Progenitor cell of endocrine pancreas (in vitro differentiated cells): Measurements from ENCODE around the gene AFG1L. TPM values are rescaled to one million over a fixed set of nuclear protein-coding genes. Genes with fewer than 3 reads are reported as not detected.

Experiments used
- DNase-seq: peaks from one replicate; pipeline ENCODE4 v3.0.0; 2021; ENCODE audit warnings: low spot score; ENCODE audit not compliant: unreplicated experiment
- H3K27ac Mint-ChIP-seq: 2 replicates; pipeline ENCODE4 v1.8.0; 2021; ENCODE audit warnings: mild to moderate bottlenecking, moderate library complexity, mixed read lengths
- H3K27me3 Mint-ChIP-seq: 2 replicates; pipeline ENCODE4 v1.8.0; 2021; ENCODE audit warnings: mixed read lengths
- H3K36me3 Mint-ChIP-seq: 2 replicates; pipeline ENCODE4 v1.8.0; 2022; ENCODE audit warnings: mixed read lengths; ENCODE audit not compliant: insufficient read depth
- H3K4me1 Mint-ChIP-seq: 2 replicates; pipeline ENCODE4 v1.8.0; 2021; ENCODE audit warnings: low read depth, mixed read lengths
- H3K4me3 Mint-ChIP-seq: 2 replicates; pipeline ENCODE4 v1.8.0; 2021; ENCODE audit warnings: low read depth, mild to moderate bottlenecking, moderate library complexity, mixed read lengths
- H3K9me3 Mint-ChIP-seq: 2 replicates; pipeline ENCODE4 v1.8.0; 2021; ENCODE audit warnings: low read depth, mixed read lengths
- total RNA-seq: library from RNA; stranded (reverse); gene quantifications from 2 replicates; pipeline ENCODE4 v1.2.1, GENCODE V29; 2021
- TF ChIP-seq, protein P1 (sequence below): fragments of 200-600 bp; sonication (generic); IDR thresholded peaks from one replicate; pipeline ENCODE4 v1.5.0; 2021; ENCODE audit warnings: antibody characterized with exemption, mild to moderate bottlenecking; ENCODE audit not compliant: unreplicated experiment

The AFG1L gene
- total RNA-seq, 1 donor from 2014 or later = 9.6 TPM

DNA sequence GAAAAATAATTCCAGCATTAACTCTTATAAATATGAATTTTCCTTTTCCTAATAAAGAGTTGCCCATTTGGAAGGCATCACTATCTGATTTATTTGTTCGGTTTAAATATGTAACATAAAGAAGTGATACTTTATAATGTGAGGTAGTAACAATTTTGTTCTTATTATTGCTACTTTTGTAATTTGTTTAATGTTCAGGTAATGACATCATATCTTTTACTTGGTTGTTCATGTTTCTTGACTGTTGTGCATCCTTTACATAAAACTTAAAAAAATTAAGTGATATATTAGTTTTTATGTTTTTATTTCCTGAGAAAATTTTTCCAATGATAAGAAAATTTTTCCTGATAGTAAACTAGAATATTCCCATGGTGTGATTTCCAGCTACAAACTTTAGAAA lies 124.6 kb downstream of the AFG1L start:
- Mint-ChIP-seq H3K36me3 (peaks cover 2% of the 10 kb centered on the region), H3K4me1 (peaks cover 4% of the 10 kb centered on the region), H3K4me3 (no peak overlapping the region), H3K9me3 (peaks cover 3% of the 10 kb centered on the region), H3K27me3 (no peaks in the 10 kb centered on the region), H3K27ac (no peak overlapping the region)
- TF ChIP-seq, protein P1, sequence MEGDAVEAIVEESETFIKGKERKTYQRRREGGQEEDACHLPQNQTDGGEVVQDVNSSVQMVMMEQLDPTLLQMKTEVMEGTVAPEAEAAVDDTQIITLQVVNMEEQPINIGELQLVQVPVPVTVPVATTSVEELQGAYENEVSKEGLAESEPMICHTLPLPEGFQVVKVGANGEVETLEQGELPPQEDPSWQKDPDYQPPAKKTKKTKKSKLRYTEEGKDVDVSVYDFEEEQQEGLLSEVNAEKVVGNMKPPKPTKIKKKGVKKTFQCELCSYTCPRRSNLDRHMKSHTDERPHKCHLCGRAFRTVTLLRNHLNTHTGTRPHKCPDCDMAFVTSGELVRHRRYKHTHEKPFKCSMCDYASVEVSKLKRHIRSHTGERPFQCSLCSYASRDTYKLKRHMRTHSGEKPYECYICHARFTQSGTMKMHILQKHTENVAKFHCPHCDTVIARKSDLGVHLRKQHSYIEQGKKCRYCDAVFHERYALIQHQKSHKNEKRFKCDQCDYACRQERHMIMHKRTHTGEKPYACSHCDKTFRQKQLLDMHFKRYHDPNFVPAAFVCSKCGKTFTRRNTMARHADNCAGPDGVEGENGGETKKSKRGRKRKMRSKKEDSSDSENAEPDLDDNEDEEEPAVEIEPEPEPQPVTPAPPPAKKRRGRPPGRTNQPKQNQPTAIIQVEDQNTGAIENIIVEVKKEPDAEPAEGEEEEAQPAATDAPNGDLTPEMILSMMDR = no peak
- DNase-seq = no peak

DNA sequence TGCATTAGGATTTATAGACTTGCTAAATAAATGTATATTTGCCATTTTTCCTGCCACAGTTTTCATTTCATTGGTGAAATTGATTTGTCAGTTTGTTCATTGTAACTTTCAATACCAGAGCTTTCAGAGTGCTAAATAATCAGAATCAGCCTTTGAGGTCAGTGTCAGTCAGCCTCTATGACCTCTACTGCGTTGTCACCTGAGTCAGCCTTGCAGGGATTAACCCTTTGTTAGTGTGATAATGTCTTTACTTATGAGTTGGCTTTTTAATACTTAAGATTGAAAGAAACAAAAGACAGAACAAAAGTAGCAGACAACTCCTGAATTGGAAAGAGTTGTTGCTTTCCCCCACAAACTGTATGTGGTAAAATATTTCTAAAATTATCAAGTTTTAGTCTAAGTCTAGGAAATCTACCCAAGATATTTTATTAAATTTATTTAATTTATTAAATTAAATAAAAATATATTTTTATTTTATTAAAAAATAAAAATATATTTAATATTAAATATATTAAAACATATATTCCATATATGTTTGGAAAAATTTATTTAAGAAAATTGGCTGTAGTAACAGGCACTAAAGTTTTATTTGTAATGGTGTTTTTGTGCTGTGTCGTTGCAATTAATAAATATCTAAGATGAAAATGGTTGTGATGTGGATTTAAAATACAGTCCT lies 125.2 kb downstream of the AFG1L start:
- H3K36me3 Mint-ChIP-seq = peaks cover 2% of the 10 kb centered on the region
- peaks cover 4% of the 10 kb centered on the region for H3K4me1 Mint-ChIP-seq
- TF ChIP-seq, protein P1 = no peak
- no peak overlapping the region for H3K4me3 Mint-ChIP-seq
- H3K9me3 Mint-ChIP-seq = no peaks in the 10 kb centered on the region
- H3K27ac Mint-ChIP-seq = no peak overlapping the region
- no peaks in the 10 kb centered on the region for H3K27me3 Mint-ChIP-seq
- no peak for DNase-seq

DNA sequence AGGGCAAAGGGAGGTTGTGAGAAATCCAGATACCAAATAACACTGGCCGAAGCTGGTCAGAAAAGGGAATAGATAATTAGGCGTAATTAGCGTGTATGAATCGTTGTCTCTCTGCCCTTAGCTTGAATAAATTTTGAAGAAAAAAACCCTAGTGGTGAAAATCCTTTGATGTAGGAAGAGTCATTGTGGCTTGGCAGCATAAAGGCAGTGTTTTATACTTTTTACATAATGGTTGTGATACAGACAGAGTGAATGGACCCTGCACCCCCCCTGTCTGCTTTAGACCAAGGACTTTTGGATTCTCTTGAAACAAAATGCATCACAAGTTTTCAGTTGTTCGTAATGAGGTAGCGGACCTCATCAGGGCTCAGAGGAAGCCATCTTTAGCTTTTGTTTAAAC lies 126.5 kb downstream of the AFG1L start:
- Mint-ChIP-seq H3K4me3 (no peak overlapping the region), H3K9me3 (no peaks in the 10 kb centered on the region), H3K36me3 (no peaks in the 10 kb centered on the region), H3K4me1 (peaks cover 4% of the 10 kb centered on the region), H3K27ac (no peak overlapping the region), H3K27me3 (no peaks in the 10 kb centered on the region)
- no peak for DNase-seq
- TF ChIP-seq, protein P1 = no peak

DNA sequence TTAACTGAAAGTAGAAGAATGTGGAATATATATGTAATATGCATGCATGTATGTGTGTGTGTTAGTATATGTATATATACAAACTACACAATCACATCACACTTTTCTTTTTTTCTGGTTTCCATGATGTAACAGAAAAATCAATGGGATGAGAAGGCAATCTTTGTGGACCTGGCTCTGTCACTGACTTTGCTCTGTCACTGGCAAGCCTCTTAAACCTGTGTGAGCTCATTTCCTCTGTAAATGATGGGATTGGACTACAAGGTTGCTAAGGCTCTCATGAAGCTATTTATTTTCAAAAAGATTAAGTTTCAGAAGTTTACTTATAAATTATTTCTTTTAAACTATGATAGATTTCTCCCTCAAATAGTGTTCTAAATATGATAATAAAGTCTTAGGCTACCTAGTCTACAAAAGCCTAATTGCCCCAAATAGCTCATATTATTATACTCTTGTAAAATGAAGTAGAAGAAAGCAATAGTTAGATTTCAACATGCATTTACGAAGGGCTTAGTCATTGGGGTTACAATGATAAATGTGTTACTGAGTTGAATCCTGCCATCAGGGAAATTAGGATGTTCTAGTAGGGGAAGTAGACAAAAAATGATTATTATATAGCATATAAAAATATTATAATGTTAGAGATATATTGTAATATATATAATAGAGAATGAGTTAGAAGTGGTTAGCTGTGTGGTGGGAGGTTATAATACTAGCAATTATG lies 129.3 kb downstream of the AFG1L start:
- no peak for DNase-seq
- Mint-ChIP-seq H3K4me1 (peaks cover 4% of the 10 kb centered on the region), H3K4me3 (no peak overlapping the region), H3K27ac (no peak overlapping the region), H3K9me3 (peaks cover 7% of the 10 kb centered on the region), H3K27me3 (no peaks in the 10 kb centered on the region), H3K36me3 (peaks cover 3% of the 10 kb centered on the region)
- TF ChIP-seq, protein P1 = no peak

DNA sequence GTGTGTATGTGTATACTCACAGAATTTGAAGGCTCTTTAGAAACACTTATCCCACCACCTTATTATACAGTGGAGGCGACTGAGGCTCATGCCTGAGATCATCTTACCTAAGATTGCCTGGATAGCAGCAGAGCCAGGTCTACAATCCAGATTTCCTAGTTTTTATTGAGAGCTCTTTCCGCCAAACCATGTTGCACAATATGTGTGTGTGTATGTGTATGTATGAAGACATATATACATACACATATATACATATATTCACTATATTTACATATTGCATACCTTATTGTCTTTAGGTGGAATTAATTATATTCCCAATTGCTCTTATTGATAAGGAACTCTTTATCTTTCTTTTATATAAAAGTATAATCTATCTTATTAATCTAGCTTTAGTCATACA lies 130.6 kb downstream of the AFG1L start:
- no peak overlapping the region for H3K27ac Mint-ChIP-seq
- peaks cover 3% of the 10 kb centered on the region for H3K36me3 Mint-ChIP-seq

More for the DNA sequence above, 130.6 kb downstream of the AFG1L start:
- Mint-ChIP-seq H3K9me3 (peaks cover 7% of the 10 kb centered on the region), H3K4me1 (no peaks in the 10 kb centered on the region), H3K27me3 (no peaks in the 10 kb centered on the region), H3K4me3 (no peak overlapping the region)
- TF ChIP-seq, protein P1 = no peak
- DNase-seq = no peak
